ENCODE data around the gene RRP8. TPM values are rescaled to one million over a fixed set of nuclear protein-coding genes. Genes with fewer than 3 reads are reported as not detected.

Gene RRP8
- total RNA-seq, 1 experiment from 2014 or later: 16.0 TPM

GRCh38 chr11:6647836-6648235 lies 44.4 kb upstream of the RRP8 start:
- Histone ChIP-seq H2BK20ac (ENCODE audit: low read depth, low read length, poor library complexity, severe bottlenecking) (no peak overlapping the region), H3K23ac (ENCODE audit: insufficient read length, low read depth, low read length) (no peak overlapping the region), H3K79me1 (ENCODE audit: insufficient read depth, low read depth, low read length, poor library complexity, severe bottlenecking) (no peaks in the 10 kb centered on the region), H4K8ac (replicated peaks; ENCODE audit: insufficient read length, low read depth, low read length) (no peak overlapping the region), H3K23me2 (ENCODE audit: insufficient read length, low read depth, low read length, poor library complexity, severe bottlenecking) (no peaks in the 10 kb centered on the region), H3K4me1 (ENCODE audit: insufficient read depth, low read length) (peaks cover 2% of the 10 kb centered on the region; the same call in 1 of the 2 replicates), H3K27me3 (ENCODE audit: insufficient read depth, low read length) (0 out of 2 replicates have a peak, but pooled peaks cover 1% of the 10 kb centered on the region), H4K5ac (ENCODE audit: insufficient read length, low read depth, low read length) (no peak overlapping the region), H3K14ac (ENCODE audit: insufficient read depth, low read length) (no peak overlapping the region), H3K18ac (ENCODE audit: insufficient read length, low read depth, low read length) (no peak overlapping the region), H3K56ac (ENCODE audit: insufficient read length, low read depth, low read length) (no peak overlapping the region), H3K4me2 (ENCODE audit: insufficient read depth, insufficient read length, low read length) (no peak overlapping the region), H3K9ac (ENCODE audit: extremely low read depth, insufficient read length, low read length) (no peak overlapping the region), H3K9me3 (ENCODE audit: control insufficient read depth, low read depth, low read length) (no peaks in the 10 kb centered on the region), H2BK120ac (ENCODE audit: low read depth, low read length, poor library complexity, severe bottlenecking) (no peak overlapping the region), H2AFZ (ENCODE audit: low read length) (no peak overlapping the region), H2BK12ac (ENCODE audit: insufficient read length, low read depth, low read length) (no peak overlapping the region), H3T11ph (ENCODE audit: low read length) (no peak overlapping the region), H2BK5ac (ENCODE audit: insufficient read length, low read length) (no peak overlapping the region), H2BK15ac (ENCODE audit: low read depth, low read length) (no peak overlapping the region), H4K20me1 (ENCODE audit: control insufficient read depth, insufficient read depth, insufficient read length) (no peaks in the 10 kb centered on the region), H4K91ac (ENCODE audit: insufficient read length, low read depth, low read length) (no peak overlapping the region), H2AK5ac (ENCODE audit: insufficient read length, low read length) (no peak overlapping the region), H3K79me2 (ENCODE audit: insufficient read depth, low read length) (no peaks in the 10 kb centered on the region), H3K4ac (ENCODE audit: low read depth, low read length) (no peak overlapping the region), H3K27ac (ENCODE audit: insufficient read length, low read depth, low read length) (no peak overlapping the region)
- DNase-seq: no peak
- WGBS (ENCODE audit: extremely low coverage, insufficient read length, low lambda C conversion rate): no CpG with 5 or more reads among the region's 2 CpGs
- Mint-ChIP-seq H3K27ac (no peak overlapping the region), H3K27me3 (ENCODE audit: low read depth) (0 out of 2 replicates have a peak, but pooled peaks cover 2% of the 10 kb centered on the region), H3K4me1 (no peaks in the 10 kb centered on the region), H3K9me3 (no peaks in the 10 kb centered on the region), H3K36me3 (ENCODE audit: insufficient read depth in 1 of 3, low read depth in 3 of 3) (no peaks in the 10 kb centered on the region), H3K4me3 (no peak overlapping the region)
- no peak for TF ChIP-seq CTCF (conservative IDR thresholded peaks at IDR 0.05)
